HEK293T (cell line): ENCODE data around the gene ITGA1.

Experiments used
- ARNT ChIP-seq: fragments of 450-650 bp; IDR thresholded peaks from 2 replicates; pipeline ENCODE4 v1.6.1; 2017; ENCODE audit warnings: mild to moderate bottlenecking
- BHLHE40 ChIP-seq: fragments of 450-650 bp; IDR thresholded peaks from 2 replicates; pipeline ENCODE4 v1.6.1; 2016; ENCODE audit warnings: mild to moderate bottlenecking, moderate library complexity, borderline replicate concordance
- FOXA1 ChIP-seq: fragments of 450-650 bp; IDR thresholded peaks from 2 replicates; pipeline ENCODE4 v1.6.1; 2016; ENCODE audit warnings: mild to moderate bottlenecking
- HDGF ChIP-seq: fragments of 450-650 bp; IDR thresholded peaks from 2 replicates; pipeline ENCODE4 v1.6.1; 2017; ENCODE audit warnings: antibody characterized with exemption, borderline replicate concordance
- L3MBTL2 ChIP-seq: fragments of 450-650 bp; conservative IDR thresholded peaks from 2 replicates; pipeline ENCODE4 v1.6.1; 2016; ENCODE audit warnings: mild to moderate bottlenecking
- LEF1 ChIP-seq: fragments of 450-650 bp; IDR thresholded peaks from 2 replicates; pipeline ENCODE4 v1.6.1; 2017; ENCODE audit warnings: mild to moderate bottlenecking, borderline replicate concordance
- NFRKB ChIP-seq: fragments of 450-650 bp; IDR thresholded peaks from 2 replicates; pipeline ENCODE4 v1.6.1; 2016; ENCODE audit warnings: mild to moderate bottlenecking, moderate library complexity
- SP1 ChIP-seq: fragments of 450-650 bp; IDR thresholded peaks from 2 replicates; pipeline ENCODE4 v1.6.1; 2017

GRCh38 chr5:52867809-52868208 lies 80.1 kb downstream of the ITGA1 start:
- TF ChIP-seq HDGF (no peak), ARNT (no peak), NFRKB (no peak), SP1 (no peak), L3MBTL2 (no peak), BHLHE40 (no peak), LEF1 (no peak), FOXA1 (no peak)
